Measurements from ENCODE around the gene SSR4.

The SSR4 gene

GRCh38 chrX:153780678-153781427 lies 13.6 kb upstream of the SSR4 start, which contains the start of gene SRPK3:
SRPK3 (plus strand) TSS chrX:153781041; CDS start chrX:153781087, 46 bp downstream.
- no peak for DNase-seq (ENCODE audit: low read depth in 2 of 2)

- DNase-seq (ENCODE audit: low read depth in 2 of 2) = no peak
These were observed 12.9 kb upstream of the SSR4 start for GRCh38 chrX:153781428-153782047.

- no peak for DNase-seq (ENCODE audit: low read depth in 2 of 2)
These were observed 12.2 kb upstream of the SSR4 start for GRCh38 chrX:153782313-153782712.

- no peak for DNase-seq (ENCODE audit: low read depth in 2 of 2)
These were observed 11.6 kb upstream of the SSR4 start for GRCh38 chrX:153782871-153783270.

- DNase-seq (ENCODE audit: low read depth in 2 of 2) = no peak
These were observed 11.0 kb upstream of the SSR4 start for GRCh38 chrX:153783378-153784013.

- DNase-seq (ENCODE audit: low read depth in 2 of 2) = no peak
These were observed 10.0 kb upstream of the SSR4 start for GRCh38 chrX:153784325-153784967.

GRCh38 chrX:153786669-153787068 lies 7.8 kb upstream of the SSR4 start:
- DNase-seq (ENCODE audit: low read depth in 2 of 2) = no peak

GRCh38 chrX:153789654-153790053 lies 4.8 kb upstream of the SSR4 start:
- no peak for DNase-seq (ENCODE audit: low read depth in 2 of 2)

- no peak for DNase-seq (ENCODE audit: low read depth in 2 of 2)
These were observed 3.2 kb upstream of the SSR4 start for GRCh38 chrX:153791104-153791852.

GRCh38 chrX:153792368-153792767 lies 2.1 kb upstream of the SSR4 start:
- DNase-seq (ENCODE audit: low read depth in 2 of 2) = no peak

- DNase-seq (ENCODE audit: low read depth in 2 of 2) = no peak
These were observed 1.2 kb upstream of the SSR4 start for GRCh38 chrX:153793291-153793690.

GRCh38 chrX:153794897-153795816 lies 689 bp downstream of the SSR4 start:
- no peak for DNase-seq (ENCODE audit: low read depth in 2 of 2)

- DNase-seq (ENCODE audit: low read depth in 2 of 2) = no peak
These were observed 3.0 kb downstream of the SSR4 start for GRCh38 chrX:153797415-153798015.

GRCh38 chrX:153799326-153799725 lies 4.9 kb downstream of the SSR4 start:
- no peak for DNase-seq (ENCODE audit: low read depth in 2 of 2)

- no peak for DNase-seq (ENCODE audit: low read depth in 2 of 2)
These were observed 5.8 kb downstream of the SSR4 start for GRCh38 chrX:153800177-153800722.

- no peak for DNase-seq (ENCODE audit: low read depth in 2 of 2)
These were observed 6.3 kb downstream of the SSR4 start for GRCh38 chrX:153800746-153801145.

GRCh38 chrX:153801669-153802068 lies 7.2 kb downstream of the SSR4 start:
- DNase-seq (ENCODE audit: low read depth in 2 of 2) = no peak

GRCh38 chrX:153802513-153803045 lies 8.1 kb downstream of the SSR4 start:
- DNase-seq (ENCODE audit: low read depth in 2 of 2) = no peak

- DNase-seq (ENCODE audit: low read depth in 2 of 2) = no peak
These were observed 9.0 kb downstream of the SSR4 start for GRCh38 chrX:153803211-153804099.
